Body of pancreas (tissue), 4 donors: ENCODE data around the gene DDAH2. TPM values are rescaled to one million over a fixed set of nuclear protein-coding genes. Genes with fewer than 3 reads are reported as not detected.
A peak's percentile ranks its signal among the peaks of the same experiment; 100 is the strongest.

Source experiments
- ATAC-seq: fragments of 150-250 bp; one replicate; pipeline ENCODE4 v1.9.1; 2016
- DNase-seq, 4 donors: peaks; one replicate each; pipeline ENCODE4 v3.0.0-alpha.2; 2019
- H3K27ac ChIP-seq, 4 donors: fragments of 200-600 bp; sonication (generic); 1 replicate in 3 of 4; 2 replicates in 1 of 4; pipeline versions ENCODE4 v1.5.1 to v1.6.1; 2016 to 2019; ENCODE audit warnings: mild to moderate bottlenecking in 1 of 4, mixed read lengths in 1 of 4, moderate library complexity in 1 of 4
- H3K27me3 ChIP-seq, 2 donors: fragments of 200-600 bp; sonication (generic); one replicate each; pipeline ENCODE4 v1.6.0; 2016; ENCODE audit warnings: mild to moderate bottlenecking in 1 of 2
- H3K36me3 ChIP-seq, 2 donors: fragments of 200-600 bp; sonication (generic); replicated peaks in 1 of 2; 2 replicates each; pipeline ENCODE4 v1.5.1; 2016; ENCODE audit warnings: low read depth in 2 of 2; ENCODE audit not compliant: insufficient read depth in 1 of 2
- H3K4me1 ChIP-seq: fragments of 200-600 bp; sonication (generic); one replicate; pipeline ENCODE4 v1.6.0; 2016
- H3K4me3 ChIP-seq, 2 donors: fragments of 200-600 bp; sonication (generic); 1 replicate in 1 of 2; 2 replicates in 1 of 2; pipeline ENCODE4 v1.5.1; 2016 to 2019
- H3K9me3 ChIP-seq, 3 donors: fragments of 200-600 bp; sonication (generic); 1 replicate in 2 of 3; 2 replicates in 1 of 3; pipeline ENCODE4 v1.5.1; 2016
- CTCF ChIP-seq, 7 experiments: fragments of 450-650 bp in 4 of 7; fragments of 200-600 bp in 3 of 7; sonication (generic) in 3 of 7; IDR thresholded peaks; one replicate each; pipeline ENCODE4 v1.5.1; 2016 to 2019; ENCODE audit warnings: antibody characterized with exemption in 7 of 7
- POLR2A ChIP-seq, 3 donors: fragments of 450-650 bp; IDR thresholded peaks; one replicate each; pipeline ENCODE4 v1.6.1; 2016; ENCODE audit warnings: antibody characterized with exemption in 3 of 3, mild to moderate bottlenecking in 2 of 3
- WGBS, 2 donors: methylation state at CpG; one replicate each; pipeline ENCODE4 v1.1.5; 2017; 5-methylcytosine and 5-hydroxymethylcytosine counted together
- intact Hi-C: fragments of 100-400 bp; cut with DNase I; formaldehyde crosslinking; loops from one replicate; pipeline ENCODE4 v1.15.1; 2023
- total RNA-seq, 2 donors: library from RNA; depleted of rRNA; stranded (reverse); fragments of >200 nt; gene quantifications; one replicate each; pipeline ENCODE4 v1.1.0, GENCODE V29; 2016

Gene DDAH2
- total RNA-seq, 2 donors from 2014 or later, result 23.6 to 40.5 TPM

- 73 to 76% methylated on average over 10 of the region's 10 CpGs for whole genome bisulfite sequencing, 2 donors
- DNase-seq (no peak), ATAC-seq (no peak)
- Histone ChIP-seq H3K27me3 (no peaks in the 10 kb centered on the region), H3K4me3 (no peak overlapping the region), H3K27ac (no peak overlapping the region), H3K4me1 (no peaks in the 10 kb centered on the region), H3K36me3 (peaks cover 0 to 15% of the 10 kb centered on the region in 2 donors), H3K9me3 (no peaks in the 10 kb centered on the region)
- no peak for TF ChIP-seq CTCF (IDR thresholded peaks at IDR 0.05)
- TF ChIP-seq POLR2A (IDR thresholded peaks at IDR 0.05), result no peak
- intact Hi-C loops, result no loop called here
Measured at GRCh38 chr6:31690231-31691077, 38.6 kb downstream of the DDAH2 start.

GRCh38 chr6:31689249-31690110, 39.6 kb downstream of the DDAH2 start:
- H3K27me3 ChIP-seq, result no peaks in the 10 kb centered on the region
- WGBS, 2 donors, result 81 to 82% methylated on average over 10 to 11 of the region's 11 CpGs
- no peaks in the 10 kb centered on the region for H3K4me1 ChIP-seq
- intact Hi-C loops, result no loop called here
- TF ChIP-seq CTCF (IDR thresholded peaks at IDR 0.05), result peak in 1 of 7 experiments; percentile 21
- no peak for TF ChIP-seq POLR2A (IDR thresholded peaks at IDR 0.05)
- no peak overlapping the region for H3K27ac ChIP-seq
- DNase-seq (no peak), ATAC-seq (no peak)
- peaks cover 0 to 15% of the 10 kb centered on the region in 2 donors for H3K36me3 ChIP-seq
- no peaks in the 10 kb centered on the region for H3K9me3 ChIP-seq
- no peak overlapping the region for H3K4me3 ChIP-seq

- Histone ChIP-seq H3K27ac (no peak overlapping the region), H3K4me3 (no peak overlapping the region), H3K36me3 (peaks cover 0 to 15% of the 10 kb centered on the region in 2 donors), H3K4me1 (peaks cover 3% of the 10 kb centered on the region), H3K27me3 (no peaks in the 10 kb centered on the region), H3K9me3 (no peaks in the 10 kb centered on the region)
- TF ChIP-seq POLR2A (IDR thresholded peaks at IDR 0.05), result no peak
- no peak for TF ChIP-seq CTCF (IDR thresholded peaks at IDR 0.05)
- intact Hi-C loops, result no loop called here
- DNase-seq, result no peak
- WGBS, 2 donors, result 76 to 80% methylated on average over 13 to 14 of the region's 14 CpGs
- ATAC-seq, result no peak
Measured at GRCh38 chr6:31687860-31688693, 41.0 kb downstream of the DDAH2 start.

GRCh38 chr6:31687321-31687720, 41.8 kb downstream of the DDAH2 start:
- intact Hi-C loops, result no loop called here
- ATAC-seq (no peak), DNase-seq (no peak)
- H3K4me3 ChIP-seq, result no peak overlapping the region
- no peak overlapping the region for H3K27ac ChIP-seq
- 81 to 95% methylated on average over 8 of the region's 8 CpGs for WGBS, 2 donors
- peaks cover 0 to 15% of the 10 kb centered on the region in 2 donors for H3K36me3 ChIP-seq
- no peaks in the 10 kb centered on the region for H3K27me3 ChIP-seq
- TF ChIP-seq CTCF (IDR thresholded peaks at IDR 0.05) (no peak), POLR2A (IDR thresholded peaks at IDR 0.05) (no peak)
- no peaks in the 10 kb centered on the region for H3K9me3 ChIP-seq
- H3K4me1 ChIP-seq, result peaks cover 10% of the 10 kb centered on the region
